SK-N-SH (cell line): ENCODE measurements around the gene CTDP1. TPM values are rescaled to one million over a fixed set of nuclear protein-coding genes. Genes with fewer than 3 reads are reported as not detected.

Experiments used
- CTCF ChIA-PET: fragments of 300-600, 350-600 bp; formaldehyde crosslinking; extraction: SDS; loops from one replicate; lab custom pipeline; 2021; lab: Yijun Ruan, JAX
- POLR2A ChIA-PET: fragments of 350-600 bp; sonication (Branson Sonifier 250); formaldehyde crosslinking; extraction: SDS; loops from one replicate; lab custom pipeline; 2020; ENCODE audit warnings: antibody characterized with exemption, inconsistent platforms; lab: Yijun Ruan, JAX
- DNase-seq: peaks from one replicate; pipeline ENCODE4 v3.0.0; 2012
- H2AFZ ChIP-seq: fragments of 200-600 bp; sonication (generic); 2 replicates; pipeline ENCODE4 v1.8.1; 2016; ENCODE audit warnings: antibody characterized with exemption, mild to moderate bottlenecking, low read depth
- H3F3A ChIP-seq: fragments of 200-600 bp; sonication (generic); replicated peaks from 2 replicates; pipeline ENCODE3; 2016; ENCODE audit warnings: antibody characterized with exemption, mild to moderate bottlenecking; ENCODE audit not compliant: insufficient read depth
- H3K27ac ChIP-seq, 2 experiments: fragments of 200-500 bp in 1 of 2; fragments of 200-600 bp in 1 of 2; sonication (Bioruptor generic) in 1 of 2; sonication (generic), shearing (Covaris generic) in 1 of 2; 2 replicates each; pipeline versions ENCODE4 v1.5.1 to v1.6.1; 2014 to 2016; ENCODE audit warnings: low read depth in 2 of 2, inconsistent platforms in 1 of 2, low read length in 1 of 2, mild to moderate bottlenecking in 1 of 2, mixed read lengths in 1 of 2
- H3K27me3 ChIP-seq: fragments of 200-600 bp; sonication (generic), shearing (Covaris generic); 2 replicates; pipeline ENCODE4 v1.6.1; 2016; ENCODE audit warnings: mixed run types; ENCODE audit not compliant: insufficient read depth
- H3K36me3 ChIP-seq, 2 experiments: fragments of 200-500 bp in 1 of 2; fragments of 200-600 bp in 1 of 2; sonication (Bioruptor generic) in 1 of 2; sonication (generic) in 1 of 2; replicated peaks in 1 of 2; 2 replicates each; pipeline versions ENCODE3 to v1.5.1; 2014 to 2016; ENCODE audit warnings: low read length in 1 of 2, mild to moderate bottlenecking in 1 of 2; ENCODE audit not compliant: insufficient read depth in 2 of 2, control insufficient read depth in 1 of 2
- H3K4me1 ChIP-seq, 2 experiments: fragments of 200-500 bp in 1 of 2; fragments of 200-600 bp in 1 of 2; sonication (Bioruptor generic) in 1 of 2; sonication (generic), shearing (Covaris generic) in 1 of 2; 2 replicates each; pipeline versions ENCODE4 v1.5.1 to v1.6.1; 2014 to 2016; ENCODE audit warnings: low read depth in 1 of 2, low read length in 1 of 2, mixed run types in 1 of 2; ENCODE audit not compliant: insufficient read depth in 2 of 2, control insufficient read depth in 1 of 2
- H3K4me2 ChIP-seq: fragments of 200-600 bp; sonication (generic), shearing (Covaris generic); 2 replicates; pipeline ENCODE4 v1.6.1; 2017; ENCODE audit warnings: mixed run types
- H3K4me3 ChIP-seq, 2 experiments: fragments of 200-500 bp in 1 of 2; fragments of 200-600 bp in 1 of 2; sonication (Bioruptor generic) in 1 of 2; sonication (generic), shearing (Covaris generic) in 1 of 2; 2 replicates each; pipeline versions ENCODE4 v1.5.1 to v1.8.1; 2014 to 2016; ENCODE audit warnings: low read depth in 2 of 2, inconsistent platforms in 1 of 2, low read length in 1 of 2, mild to moderate bottlenecking in 1 of 2, mixed read lengths in 1 of 2, moderate library complexity in 1 of 2
- H3K79me2 ChIP-seq: fragments of 200-600 bp; sonication (generic); 2 replicates; pipeline ENCODE4 v1.8.1; 2017; ENCODE audit warnings: mild to moderate bottlenecking; ENCODE audit not compliant: insufficient read depth
- H3K9ac ChIP-seq: fragments of 200-600 bp; sonication (generic); 2 replicates; pipeline ENCODE4 v1.6.1; 2017; ENCODE audit warnings: mixed run types
- H3K9me2 ChIP-seq: fragments of 200-600 bp; sonication (generic); 2 replicates; pipeline ENCODE4 v1.6.1; 2017; ENCODE audit warnings: mixed run types
- H3K9me3 ChIP-seq: fragments of 200-600 bp; sonication (generic); 2 replicates; pipeline ENCODE4 v1.6.1; 2017; ENCODE audit warnings: mixed run types, mild to moderate bottlenecking, moderate library complexity
- H4K20me1 ChIP-seq: fragments of 200-600 bp; sonication (generic); 2 replicates; pipeline ENCODE4 v1.6.1; 2017; ENCODE audit warnings: mild to moderate bottlenecking, mixed run types; ENCODE audit not compliant: insufficient read depth
- EP300 ChIP-seq, 2 experiments: IDR thresholded peaks; 2 replicates each; pipeline versions ENCODE4 v1.4.0 to v1.6.1; 2012; ENCODE audit warnings: borderline replicate concordance in 1 of 2, low read depth in 1 of 2, low read length in 1 of 2
- GABPA ChIP-seq: IDR thresholded peaks from 2 replicates; pipeline ENCODE4 v1.4.0; 2012; ENCODE audit warnings: low read depth, mild to moderate bottlenecking
- JUND ChIP-seq: IDR thresholded peaks from 2 replicates; pipeline ENCODE4 v1.4.0; 2012
- MAX ChIP-seq: IDR thresholded peaks from 2 replicates; pipeline ENCODE4 v1.4.0; 2012; ENCODE audit warnings: low read depth
- NFIC ChIP-seq: IDR thresholded peaks from 2 replicates; pipeline ENCODE4 v1.4.0; 2012; ENCODE audit warnings: borderline replicate concordance
- PBX3 ChIP-seq: IDR thresholded peaks from 2 replicates; pipeline ENCODE4; 2012
- WGBS: methylation state at CpG from one replicate; pipeline ENCODE4 v1.1.6; 2017; ENCODE audit warnings: low lambda C conversion rate; 5-methylcytosine and 5-hydroxymethylcytosine counted together
- polyA plus RNA-seq, 3 experiments: library from polyadenylated mRNA; depleted of rRNA; stranded (reverse); fragments of >200 nt; gene quantifications; 2 replicates each; pipeline ENCODE4 v1.2.3, GENCODE V29; 2012

The CTDP1 gene
- polyA plus RNA-seq, 1 of the 3 experiments (the other 2 are of a cell fraction), result 15.6 TPM

GRCh38 chr18:79772865-79773696 lies 93.5 kb downstream of the CTDP1 start:
- Histone ChIP-seq H3K27me3 (peaks cover 74% of the 10 kb centered on the region), H3K4me3 (no peak overlapping the region), H3K4me2 (no peak overlapping the region), H3K9ac (no peak overlapping the region), H3K9me2 (no peaks in the 10 kb centered on the region), H4K20me1 (no peaks in the 10 kb centered on the region), H3K4me1 (no peaks in the 10 kb centered on the region; a peak in 1 of 4 replicates), H2AFZ (no peak overlapping the region)
- WGBS, result 27% methylated on average over 30 of the region's 31 CpGs
- DNase-seq, result no peak
- POLR2A ChIA-PET, result no interaction called here
- no peak for TF ChIP-seq EP300 (IDR thresholded peaks at IDR 0.05; ENCODE audit: borderline replicate concordance in 1 of 2, low read depth in 1 of 2, low read length in 1 of 2)
- no peak for TF ChIP-seq JUND
- TF ChIP-seq, all 33 proteins: peak for 0
- H3K27ac ChIP-seq, result no peak overlapping the region
- H3K9me3 ChIP-seq, result no peaks in the 10 kb centered on the region
- H3F3A ChIP-seq, result no peaks in the 10 kb centered on the region
- CTCF ChIA-PET, result no interaction called here
- no peaks in the 10 kb centered on the region for H3K79me2 ChIP-seq
- no peaks in the 10 kb centered on the region for H3K36me3 ChIP-seq

GRCh38 chr18:79774111-79774510 lies 94.5 kb downstream of the CTDP1 start:
- POLR2A ChIA-PET, result no interaction called here
- H3K27ac ChIP-seq, result no peak overlapping the region

GRCh38 chr18:79775441-79776221 lies 96.0 kb downstream of the CTDP1 start:
- CTCF ChIA-PET, result no interaction called here
- Histone ChIP-seq H3K4me2 (no peak overlapping the region), H3K36me3 (no peaks in the 10 kb centered on the region), H3K27ac (no peak overlapping the region), H2AFZ (no peak overlapping the region), H3K79me2 (no peaks in the 10 kb centered on the region), H3K9me2 (no peaks in the 10 kb centered on the region), H3F3A (no peaks in the 10 kb centered on the region), H3K27me3 (peaks cover 89% of the 10 kb centered on the region), H3K4me3 (no peak overlapping the region), H3K4me1 (no peaks in the 10 kb centered on the region; a peak in 1 of 4 replicates), H3K9ac (no peak overlapping the region), H3K9me3 (no peaks in the 10 kb centered on the region), H4K20me1 (no peaks in the 10 kb centered on the region)
- POLR2A ChIA-PET, result no interaction called here
- no peak for DNase-seq
- WGBS, result 9% methylated on average over 25 of the region's 35 CpGs
- TF ChIP-seq NFIC, result no peak

More at GRCh38 chr18:79774111-79774510, 94.5 kb downstream of the CTDP1 start:
- CTCF ChIA-PET, result no interaction called here
- Histone ChIP-seq H3K4me1 (no peaks in the 10 kb centered on the region; a peak in 1 of 4 replicates), H4K20me1 (no peaks in the 10 kb centered on the region), H3K4me2 (no peak overlapping the region), H3K27me3 (peaks cover 84% of the 10 kb centered on the region), H3F3A (no peaks in the 10 kb centered on the region), H3K9ac (no peak overlapping the region), H2AFZ (no peak overlapping the region), H3K79me2 (no peaks in the 10 kb centered on the region), H3K4me3 (no peak overlapping the region), H3K36me3 (no peaks in the 10 kb centered on the region), H3K9me2 (no peaks in the 10 kb centered on the region)
- TF ChIP-seq MAX, result no peak
- no peak for TF ChIP-seq PBX3
- TF ChIP-seq GABPA, result no peak
- TF ChIP-seq, all 33 proteins: peak for 0
- WGBS, result 47% methylated on average over 9 of the region's 18 CpGs
- no peak for DNase-seq
- no peaks in the 10 kb centered on the region for H3K9me3 ChIP-seq
